Right lobe of liver (tissue), 6 donors: ENCODE measurements around the gene CDH4. TPM values are rescaled to one million over a fixed set of nuclear protein-coding genes. Genes with fewer than 3 reads are reported as not detected.
A peak's percentile ranks its signal among the peaks of the same experiment; 100 is the strongest.

ENCODE experiments used
- ATAC-seq, 4 donors: fragments of 200-7000 bp; cut with Tn5 transposase; one replicate each; pipeline ENCODE4 v1.9.1; 2020; ENCODE audit warnings: mild to moderate bottlenecking in 4 of 4, moderate library complexity in 4 of 4
- DNase-seq, 3 donors: peaks; one replicate each; pipeline ENCODE4 v3.0.0-alpha.2; 2020
- H3K27ac ChIP-seq, 3 donors: fragments of 200-600 bp; one replicate each; pipeline ENCODE4 v1.8.0; 2022
- H3K27me3 ChIP-seq, 2 donors: fragments of 200-600 bp; one replicate each; pipeline ENCODE4 v1.8.0; 2022
- H3K36me3 ChIP-seq, 4 donors: fragments of 200-600 bp; sonication (generic) in 1 of 4; one replicate each; pipeline versions ENCODE4 v1.5.1 to v1.8.0; 2017 to 2022; ENCODE audit warnings: control low read depth in 1 of 4
- H3K4me1 ChIP-seq, 4 donors: fragments of 200-600 bp; sonication (generic) in 1 of 4; one replicate each; pipeline versions ENCODE4 v1.5.1 to v1.8.0; 2017 to 2022; ENCODE audit warnings: control low read depth in 1 of 4
- H3K4me3 ChIP-seq, 3 donors: fragments of 200-600 bp; one replicate each; pipeline ENCODE4 v1.8.0; 2022
- H3K9me3 ChIP-seq, 4 donors: fragments of 200-600 bp; sonication (generic) in 1 of 4; one replicate each; pipeline versions ENCODE4 v1.5.1 to v1.8.0; 2017 to 2022; ENCODE audit warnings: control low read depth in 1 of 4
- CTCF ChIP-seq, 4 donors: fragments of 200-600 bp in 3 of 4; fragments of 450-650 bp in 1 of 4; IDR thresholded peaks; one replicate each; pipeline versions ENCODE4 v1.5.1 to v1.8.0; 2016 to 2022; ENCODE audit warnings: antibody characterized with exemption in 4 of 4, mild to moderate bottlenecking in 2 of 4
- POLR2A ChIP-seq: fragments of 450-650 bp; IDR thresholded peaks from one replicate; pipeline ENCODE4 v1.6.1; 2017; ENCODE audit warnings: antibody characterized with exemption, mild to moderate bottlenecking
- WGBS: methylation state at CpG from one replicate; pipeline ENCODE4 v1.1.6; 2018; ENCODE audit warnings: low coverage, low lambda C conversion rate; ENCODE audit not compliant: insufficient coverage; ENCODE audit errors: missing lambda C conversion rate; 5-methylcytosine and 5-hydroxymethylcytosine counted together
- intact Hi-C, 2 donors: fragments of 100-400 bp; cut with DNase I; formaldehyde crosslinking; loops; one replicate each; pipeline versions ENCODE4 v1.11.2 to v1.14.1; 2022
- total RNA-seq, 6 experiments: library from RNA; depleted of rRNA in 2 of 6; stranded (reverse); fragments of >200 nt in 2 of 6; fragmentation: NEBNext Ultra II Directional in 3 of 6; extraction: Animal tissue kit (Norgen Biotek cat#: 25700) in 3 of 6; gene quantifications; one replicate each; pipeline versions ENCODE4 v1.1.0 to v1.2.4, GENCODE V29; 2016 to 2023
- donor health status: DM: no; HTN: yes; CAD: no.
- donor health status: DM: no; HTN: no; CAD: no.
- donor health status: DM: no; HTN: no; CAD: no.
- donor health status: DM: no; HTN: yes; CAD: no.
- donor health status: DM: no; HTN: yes; CAD: no.

Gene CDH4
- total RNA-seq, 6 experiments from 2014 or later: 0.02 to 0.14 (median 0.09) TPM; not detected in 3

DNA sequence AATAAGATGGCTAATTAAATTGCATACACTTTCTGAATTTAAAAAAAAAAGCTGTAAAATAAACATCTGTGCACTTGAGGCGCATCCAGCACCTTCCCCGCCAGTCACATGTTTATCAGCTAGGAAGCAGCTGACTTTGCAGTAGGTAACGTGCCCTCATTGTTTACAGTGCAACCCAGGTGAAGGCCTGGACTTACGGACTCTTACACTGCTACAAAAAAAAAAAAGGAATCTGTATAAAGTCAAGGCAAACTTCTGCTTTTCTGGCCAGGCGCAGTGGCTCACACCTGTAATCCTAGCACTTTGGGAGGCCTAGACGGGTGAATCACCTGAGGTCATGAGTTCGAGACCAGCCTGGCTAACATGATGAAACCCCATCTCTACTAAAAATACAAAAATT is 327.8 kb downstream of the CDH4 start:
- TF ChIP-seq CTCF (IDR thresholded peaks at IDR 0.05) (no peak), POLR2A (no peak)
- Histone ChIP-seq H3K4me3 (no peak overlapping the region), H3K36me3 (no peaks in the 10 kb centered on the region), H3K27ac (no peak overlapping the region), H3K9me3 (no peaks in the 10 kb centered on the region), H3K27me3 (no peaks in the 10 kb centered on the region), H3K4me1 (no peaks in the 10 kb centered on the region)
- no peak for ATAC-seq
- 26% methylated on average over 7 of the region's 7 CpGs for WGBS
- intact Hi-C loops: no loop called here
- no peak for DNase-seq

DNA sequence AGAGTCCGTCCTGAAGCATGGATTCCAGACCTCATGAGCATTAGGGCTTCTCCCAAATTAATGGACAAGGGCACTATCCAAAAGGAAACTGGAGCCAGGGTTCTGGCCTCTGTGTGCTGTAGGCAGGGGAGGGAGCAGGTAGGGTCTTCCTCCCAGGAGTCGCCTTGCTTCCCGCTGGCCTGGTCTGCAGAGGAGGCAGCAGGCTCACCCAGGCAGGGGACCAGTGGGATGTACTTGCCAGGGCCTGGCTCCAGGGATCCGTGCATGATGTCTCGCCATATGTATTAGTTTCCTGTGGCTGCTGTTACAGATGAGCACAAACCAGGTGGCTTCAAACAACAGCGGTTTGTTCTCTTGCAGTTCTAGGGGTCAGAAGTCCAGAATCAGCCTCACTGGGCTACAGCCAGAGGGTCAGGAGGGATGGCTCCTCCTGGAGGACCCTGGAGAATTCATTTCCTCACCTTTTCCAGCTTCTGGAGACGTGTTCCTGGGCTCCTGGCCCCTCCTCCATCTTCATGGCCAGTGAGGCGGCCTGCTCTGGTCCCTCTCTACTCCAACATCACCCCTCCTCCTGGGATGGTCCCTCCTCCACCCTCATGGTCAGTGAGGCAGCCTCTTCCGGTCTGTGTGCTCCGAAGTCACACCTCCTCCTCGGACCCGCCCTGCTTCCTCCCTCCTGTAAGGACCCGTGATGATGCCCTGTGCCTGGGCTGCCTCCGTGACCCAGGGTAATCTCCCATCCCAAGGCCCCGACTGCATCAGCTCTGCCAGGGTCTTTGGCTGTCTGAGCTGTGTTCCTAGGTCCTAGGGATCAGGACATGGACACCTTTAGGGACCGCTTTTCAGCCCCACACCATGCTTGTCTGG is 329.1 kb downstream of the CDH4 start:
- no peak overlapping the region for H3K27ac ChIP-seq
- H3K9me3 ChIP-seq: no peaks in the 10 kb centered on the region
- TF ChIP-seq POLR2A (no peak), CTCF (IDR thresholded peaks at IDR 0.05) (no peak)
- 30% methylated on average over 3 of the region's 16 CpGs for WGBS
- no peaks in the 10 kb centered on the region for H3K27me3 ChIP-seq
- DNase-seq (no peak), ATAC-seq (no peak)
- intact Hi-C loops: no loop called here
- no peak overlapping the region for H3K4me3 ChIP-seq
- H3K4me1 ChIP-seq: no peaks in the 10 kb centered on the region
- H3K36me3 ChIP-seq: no peaks in the 10 kb centered on the region

DNA sequence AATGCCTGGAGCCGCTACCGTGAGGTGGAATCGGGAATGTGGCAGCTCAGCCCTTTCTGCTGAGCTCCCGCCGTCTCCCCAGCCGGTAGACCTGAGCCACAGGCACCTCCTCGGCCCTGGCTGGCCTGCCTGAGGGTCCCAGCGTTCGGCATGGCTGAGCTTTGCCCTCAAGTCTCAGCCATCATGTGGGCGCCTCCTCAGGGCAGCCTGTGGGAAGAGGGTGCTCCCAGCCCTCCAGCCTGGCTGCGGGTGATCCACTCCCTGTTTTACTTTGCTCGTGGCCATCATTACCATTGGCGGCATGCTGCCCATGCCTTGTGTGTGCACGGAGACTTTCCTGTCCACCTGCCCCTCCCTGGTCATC is 329.7 kb downstream of the CDH4 start:
- H3K27me3 ChIP-seq: no peaks in the 10 kb centered on the region
- H3K27ac ChIP-seq: no peak overlapping the region
- no peak overlapping the region for H3K4me3 ChIP-seq
- no peaks in the 10 kb centered on the region for H3K4me1 ChIP-seq
- no peak for DNase-seq
- intact Hi-C loops: no loop called here
- TF ChIP-seq POLR2A (no peak), CTCF (IDR thresholded peaks at IDR 0.05) (no peak)
- H3K9me3 ChIP-seq: no peaks in the 10 kb centered on the region
- no peaks in the 10 kb centered on the region for H3K36me3 ChIP-seq
- WGBS: 56% methylated on average over 5 of the region's 14 CpGs
- no peak for ATAC-seq

GRCh38 chr20:61582196-61582923 is 330.3 kb downstream of the CDH4 start:
- H3K27ac ChIP-seq: no peak overlapping the region
- WGBS: 53% methylated on average over 5 of the region's 15 CpGs
- DNase-seq (peak in 1 of 3 donors; percentile 18), ATAC-seq (no peak)
- intact Hi-C loops: no loop called here
- no peaks in the 10 kb centered on the region for H3K27me3 ChIP-seq
- H3K4me3 ChIP-seq: no peak overlapping the region
- no peaks in the 10 kb centered on the region for H3K36me3 ChIP-seq
- H3K4me1 ChIP-seq: no peaks in the 10 kb centered on the region
- no peaks in the 10 kb centered on the region for H3K9me3 ChIP-seq
- TF ChIP-seq POLR2A (no peak), CTCF (IDR thresholded peaks at IDR 0.05) (no peak)
